RWPE1 (cell line): ENCODE measurements around the gene NFYC.
"Not testable (repeated sequence)": the region's sequence is repeated elsewhere in the genome, so short reads cannot be mapped to it uniquely, and the experiment has no call there.

Experiments used
- CTCF ChIA-PET: fragments of 350-600 bp; sonication (Branson Sonifier 250); formaldehyde crosslinking; extraction: SDS; loops from one replicate; lab custom pipeline; 2021; lab: Yijun Ruan, JAX
- POLR2A ChIA-PET: fragments of 400-600 bp; formaldehyde crosslinking; extraction: SDS; loops from one replicate; lab custom pipeline; 2020; ENCODE audit warnings: antibody characterized with exemption; ENCODE audit not compliant: low non-redundant PET; lab: Yijun Ruan, JAX
- DNase-seq: peaks from one replicate; pipeline ENCODE4 v3.0.0; 2012; ENCODE audit warnings: low spot score
- H3K27ac ChIP-seq: fragments of 450-650 bp; 2 replicates; pipeline ENCODE4 v1.5.1; 2017
- TF ChIP-seq, protein P1 (sequence below): fragments of 450-650 bp; conservative IDR thresholded peaks from 2 replicates; pipeline ENCODE4 v1.5.1; 2017; ENCODE audit warnings: low read depth, mild to moderate bottlenecking

The NFYC gene

DNA sequence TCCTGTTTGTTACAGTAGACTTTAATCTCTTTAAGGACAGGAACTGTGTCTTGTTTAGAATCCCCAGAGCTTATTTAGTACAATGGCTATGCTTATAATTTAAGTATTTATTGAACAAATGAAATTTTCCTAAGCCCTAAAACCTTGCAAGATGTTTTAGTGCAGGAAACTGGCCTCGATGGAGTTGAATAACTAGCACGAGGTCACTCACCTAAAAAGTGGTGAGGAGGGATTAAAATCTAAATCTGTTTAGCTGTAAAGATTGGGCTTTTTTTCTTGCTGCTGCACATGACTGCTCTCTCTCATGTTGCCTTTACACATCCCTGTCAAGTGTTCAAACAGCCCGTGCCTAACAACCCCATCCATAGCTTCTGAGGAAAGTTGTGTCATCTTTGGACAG lies 10.2 kb downstream of the NFYC start:
- no peak for DNase-seq
- POLR2A ChIA-PET = interaction anchor here (1.8 kb wide), 1 partner anchor 10 kb away, joined by 6 read pairs; the partner anchor contains the start of gene NFYC
- TF ChIP-seq, protein P1, sequence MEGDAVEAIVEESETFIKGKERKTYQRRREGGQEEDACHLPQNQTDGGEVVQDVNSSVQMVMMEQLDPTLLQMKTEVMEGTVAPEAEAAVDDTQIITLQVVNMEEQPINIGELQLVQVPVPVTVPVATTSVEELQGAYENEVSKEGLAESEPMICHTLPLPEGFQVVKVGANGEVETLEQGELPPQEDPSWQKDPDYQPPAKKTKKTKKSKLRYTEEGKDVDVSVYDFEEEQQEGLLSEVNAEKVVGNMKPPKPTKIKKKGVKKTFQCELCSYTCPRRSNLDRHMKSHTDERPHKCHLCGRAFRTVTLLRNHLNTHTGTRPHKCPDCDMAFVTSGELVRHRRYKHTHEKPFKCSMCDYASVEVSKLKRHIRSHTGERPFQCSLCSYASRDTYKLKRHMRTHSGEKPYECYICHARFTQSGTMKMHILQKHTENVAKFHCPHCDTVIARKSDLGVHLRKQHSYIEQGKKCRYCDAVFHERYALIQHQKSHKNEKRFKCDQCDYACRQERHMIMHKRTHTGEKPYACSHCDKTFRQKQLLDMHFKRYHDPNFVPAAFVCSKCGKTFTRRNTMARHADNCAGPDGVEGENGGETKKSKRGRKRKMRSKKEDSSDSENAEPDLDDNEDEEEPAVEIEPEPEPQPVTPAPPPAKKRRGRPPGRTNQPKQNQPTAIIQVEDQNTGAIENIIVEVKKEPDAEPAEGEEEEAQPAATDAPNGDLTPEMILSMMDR = no peak
- CTCF ChIA-PET = no interaction called here
- no peak overlapping the region for H3K27ac ChIP-seq

GRCh38 chr1:40702810-40703209 lies 11.3 kb downstream of the NFYC start:
- ChIA-PET POLR2A (interaction anchor here (1.8 kb wide), 1 partner anchor 11 kb away, joined by 6 read pairs; the partner anchor contains the start of gene NFYC), CTCF (interaction anchor here (0.7 kb wide), 2 partner anchors 112 to 202 kb away, joined by 3 to 10 read pairs; no protein-coding TSS in a partner anchor)
- peak overlapping the region; percentile 55 for H3K27ac ChIP-seq
- DNase-seq = not testable (repeated sequence)

GRCh38 chr1:40703316-40703715 lies 11.8 kb downstream of the NFYC start:
- no peak for DNase-seq
- peak overlapping the region; percentile 55 for H3K27ac ChIP-seq
- TF ChIP-seq, protein P1 = no peak
- ChIA-PET CTCF (interaction anchor here (0.7 kb wide), 1 partner anchor 113 kb away, joined by 3 read pairs; no protein-coding TSS in a partner anchor), POLR2A (interaction anchor here (1.8 kb wide), 1 partner anchor 12 kb away, joined by 6 read pairs; the partner anchor contains the start of gene NFYC)

DNA sequence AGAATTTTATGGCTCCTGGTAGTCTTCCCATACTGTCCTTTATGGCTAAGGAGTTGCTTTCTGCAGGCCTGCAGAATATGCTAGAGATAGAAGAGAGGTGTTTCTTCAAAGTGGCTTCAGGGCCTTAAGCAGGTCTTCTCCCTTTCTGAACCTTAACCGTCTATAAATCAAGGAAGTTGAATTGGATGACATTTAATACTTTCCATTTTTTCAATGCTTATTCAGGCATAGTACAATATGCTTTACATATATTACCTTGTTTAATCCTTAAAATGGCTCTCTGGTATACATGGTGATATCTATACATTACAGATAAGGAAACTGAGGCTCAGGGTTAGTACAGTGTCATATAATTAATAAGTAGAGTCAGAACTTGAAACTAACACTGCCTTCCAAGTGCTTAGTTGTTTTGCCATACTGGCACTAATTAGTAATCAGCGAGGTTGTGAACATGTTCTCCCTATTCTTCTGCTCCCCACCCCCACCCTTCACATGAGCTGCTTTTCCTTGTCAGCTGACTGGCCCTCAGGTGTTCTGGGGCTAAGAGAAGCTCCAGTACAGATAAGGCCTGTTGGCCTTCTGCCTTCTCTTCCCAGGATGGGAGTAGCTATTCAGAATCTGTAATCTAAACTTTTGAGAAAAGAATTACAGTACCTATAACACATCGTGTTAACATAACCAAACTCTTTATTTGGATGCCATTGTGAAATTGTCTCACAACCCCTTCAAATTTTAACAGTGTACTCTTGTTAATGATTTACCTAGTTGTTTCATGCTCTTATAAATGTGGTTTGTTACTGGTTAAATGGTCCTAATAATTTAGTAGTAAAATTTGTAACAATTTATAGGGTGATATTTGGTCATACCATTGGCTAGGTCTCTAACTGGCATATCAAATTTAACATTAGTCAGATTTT lies 13.6 kb downstream of the NFYC start:
- no peak for DNase-seq
- TF ChIP-seq, protein P1 = no peak
- ChIA-PET POLR2A (no interaction called here), CTCF (interaction anchor here (0.5 kb wide), 1 partner anchor 92 kb away, joined by 3 read pairs; no protein-coding TSS in a partner anchor)
- no peak overlapping the region for H3K27ac ChIP-seq

GRCh38 chr1:40706626-40707025 lies 15.1 kb downstream of the NFYC start:
- no peak for DNase-seq
- no peak overlapping the region for H3K27ac ChIP-seq
- CTCF ChIA-PET = no interaction called here
- POLR2A ChIA-PET = interaction anchor here (0.6 kb wide), 1 partner anchor 89 kb away, joined by 4 read pairs; no protein-coding TSS in a partner anchor
- TF ChIP-seq, protein P1 = no peak

DNA sequence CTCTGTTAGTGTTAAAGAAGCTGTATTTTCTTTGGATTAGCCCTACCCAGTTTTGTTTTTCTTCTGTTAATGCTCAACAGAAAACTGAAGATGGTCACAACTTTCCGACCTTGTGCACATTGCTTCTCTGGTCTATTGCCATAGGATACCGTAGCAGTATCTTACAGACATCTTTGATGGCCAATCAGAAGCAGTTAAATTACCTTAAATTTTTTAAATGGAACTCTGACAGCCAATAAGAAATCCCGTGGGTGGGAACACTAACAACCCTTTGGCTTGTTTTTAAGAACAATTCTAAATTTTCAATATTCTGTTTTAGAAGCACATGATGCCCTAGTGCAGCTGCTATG lies 17.2 kb downstream of the NFYC start:
- ChIA-PET CTCF (interaction anchor here (0.7 kb wide), 1 partner anchor 21 kb away, joined by 4 read pairs; no protein-coding TSS in a partner anchor), POLR2A (interaction anchor here (0.6 kb wide), 1 partner anchor 841 kb away, joined by 3 read pairs; no protein-coding TSS in a partner anchor)
- TF ChIP-seq, protein P1 = no peak
- H3K27ac ChIP-seq = peak overlapping the region; percentile 63; the same call in 1 of the 2 replicates
- DNase-seq = peak; percentile 96
